ENCODE results near the gene KLHL11. TPM values are rescaled to one million over a fixed set of nuclear protein-coding genes. Genes with fewer than 3 reads are reported as not detected.
"Not testable (repeated sequence)": the region's sequence is repeated elsewhere in the genome, so short reads cannot be mapped to it uniquely, and the experiment has no call there.

Gene KLHL11
- polyA plus RNA-seq, 3 donors: 3.0 to 4.1 (median 3.4) TPM

- 53% methylated on average over 14 of the region's 18 CpGs for WGBS (ENCODE audit: insufficient coverage)
- Histone ChIP-seq H4K20me1 (ENCODE audit: insufficient read depth, low read length) (peaks cover 50% of the 10 kb centered on the region), H3K27me3 (ENCODE audit: control insufficient read depth in 2 of 2, insufficient read depth in 2 of 2, low read length in 2 of 2) (no peaks in the 10 kb centered on the region), H3K27ac (ENCODE audit: low read depth in 1 of 2, low read length in 2 of 2) (no peak overlapping the region), H3K9ac (ENCODE audit: insufficient read depth, low read length, poor library complexity, severe bottlenecking) (peak overlapping the region; percentile 90), H3K4me1 (ENCODE audit: control insufficient read depth in 1 of 2, insufficient read depth in 2 of 2, low read length in 2 of 2) (peaks cover 21 to 27% of the 10 kb centered on the region in 2 donors), H3K4me2 (replicated peaks; ENCODE audit: extremely low read depth, low read length, poor library complexity, severe bottlenecking) (peak overlapping the region; percentile 99), H3K79me2 (ENCODE audit: insufficient read depth, low read length) (peaks cover 63% of the 10 kb centered on the region), H3K36me3 (replicated peaks in 1 of 2; ENCODE audit: control insufficient read depth in 1 of 2, insufficient read depth in 2 of 2, low read length in 2 of 2) (peaks cover 12 to 15% of the 10 kb centered on the region in 2 donors), H3K9me3 (replicated peaks in 1 of 2; ENCODE audit: control insufficient read depth in 1 of 2, insufficient read depth in 1 of 2, low read length in 2 of 2) (no peaks in the 10 kb centered on the region), H3K4me3 (replicated peaks in 1 of 3; ENCODE audit: low read depth in 2 of 3, low read length in 3 of 3) (peak overlapping the region in 1 of 3 experiments; percentile 96), H2AFZ (ENCODE audit: insufficient read depth, low read depth, low read length, poor library complexity, severe bottlenecking) (no peak overlapping the region)
- Mint-ChIP-seq H3K9me3 (no peaks in the 10 kb centered on the region), H3K27ac (no peak overlapping the region), H3K4me1 (peaks cover 13% of the 10 kb centered on the region), H3K4me3 (no peak overlapping the region), H3K36me3 (peaks cover 13 to 15% of the 10 kb centered on the region in 2 donors), H3K27me3 (ENCODE audit: low read depth in 3 of 3) (no peaks in the 10 kb centered on the region)
- no peak for TF ChIP-seq CTCF (IDR thresholded peaks at IDR 0.05)
- intact Hi-C loops (cut with micrococcal nuclease): no loop called here
- DNase-seq: no peak
Observed at GRCh38 chr17:41863074-41863848, 2.0 kb downstream of the KLHL11 start.

DNA sequence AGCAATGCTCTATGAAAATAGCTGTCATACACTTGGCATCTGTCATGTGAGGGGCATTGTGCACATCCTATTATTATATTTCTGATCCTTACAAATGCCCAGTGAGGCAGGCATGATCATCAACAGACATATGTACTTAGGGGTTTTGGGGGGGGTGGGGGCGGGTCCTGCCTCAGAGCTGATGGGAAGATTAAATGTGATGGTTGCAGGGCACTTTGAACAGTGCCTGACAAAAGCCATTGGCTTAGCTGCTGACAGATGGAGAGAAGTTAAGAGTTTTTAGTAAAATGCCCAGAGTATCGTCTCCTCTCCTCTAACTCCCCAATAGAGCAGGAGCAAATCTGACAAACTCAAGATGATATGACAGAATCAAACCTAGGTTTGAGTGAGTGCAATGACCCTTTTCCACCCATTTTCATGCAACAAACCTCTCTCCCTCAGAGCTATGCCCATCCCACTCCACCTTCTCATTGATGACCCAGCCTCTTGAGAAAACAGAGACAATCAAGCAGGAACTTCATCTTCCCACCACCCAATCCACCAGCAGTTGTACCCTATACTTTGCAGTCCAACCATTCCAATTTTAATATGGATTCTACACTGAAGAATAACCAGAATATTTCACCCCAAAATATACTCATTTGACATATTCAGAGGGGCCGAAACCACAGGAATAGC lies 4.8 kb downstream of the KLHL11 start:
- no peak for TF ChIP-seq CTCF (IDR thresholded peaks at IDR 0.05)
- Mint-ChIP-seq H3K27me3 (ENCODE audit: low read depth in 3 of 3) (peaks cover 0 to 2% (median 0%) of the 10 kb centered on the region in 3 donors), H3K36me3 (peaks cover 0 to 6% of the 10 kb centered on the region in 2 donors), H3K4me1 (peaks cover 12% of the 10 kb centered on the region), H3K9me3 (no peaks in the 10 kb centered on the region), H3K4me3 (no peak overlapping the region), H3K27ac (no peak overlapping the region)
- intact Hi-C loops (cut with micrococcal nuclease): no loop called here
- no peak for DNase-seq
- WGBS (ENCODE audit: insufficient coverage): 100% methylated on average over 1 of the region's 3 CpGs
- no peak overlapping the region for H3K9ac ChIP-seq (ENCODE audit: insufficient read depth, low read length, poor library complexity, severe bottlenecking)
- H2AFZ ChIP-seq (ENCODE audit: insufficient read depth, low read depth, low read length, poor library complexity, severe bottlenecking): no peak overlapping the region
- peaks cover 50% of the 10 kb centered on the region for H4K20me1 ChIP-seq (ENCODE audit: insufficient read depth, low read length)
- no peak overlapping the region for H3K4me3 ChIP-seq (replicated peaks in 1 of 3; ENCODE audit: low read depth in 2 of 3, low read length in 3 of 3)
- H3K9me3 ChIP-seq (replicated peaks in 1 of 2; ENCODE audit: control insufficient read depth in 1 of 2, insufficient read depth in 1 of 2, low read length in 2 of 2): no peaks in the 10 kb centered on the region
- H3K36me3 ChIP-seq (replicated peaks in 1 of 2; ENCODE audit: control insufficient read depth in 1 of 2, insufficient read depth in 2 of 2, low read length in 2 of 2): no peaks in the 10 kb centered on the region
- H3K79me2 ChIP-seq (ENCODE audit: insufficient read depth, low read length): peaks cover 79% of the 10 kb centered on the region
- H3K27ac ChIP-seq (ENCODE audit: low read depth in 1 of 2, low read length in 2 of 2): no peak overlapping the region
- peaks cover 18 to 24% of the 10 kb centered on the region in 2 donors for H3K4me1 ChIP-seq (ENCODE audit: control insufficient read depth in 1 of 2, insufficient read depth in 2 of 2, low read length in 2 of 2)
- no peaks in the 10 kb centered on the region for H3K27me3 ChIP-seq (ENCODE audit: control insufficient read depth in 2 of 2, insufficient read depth in 2 of 2, low read length in 2 of 2)
- no peak overlapping the region for H3K4me2 ChIP-seq (replicated peaks; ENCODE audit: extremely low read depth, low read length, poor library complexity, severe bottlenecking)

DNA sequence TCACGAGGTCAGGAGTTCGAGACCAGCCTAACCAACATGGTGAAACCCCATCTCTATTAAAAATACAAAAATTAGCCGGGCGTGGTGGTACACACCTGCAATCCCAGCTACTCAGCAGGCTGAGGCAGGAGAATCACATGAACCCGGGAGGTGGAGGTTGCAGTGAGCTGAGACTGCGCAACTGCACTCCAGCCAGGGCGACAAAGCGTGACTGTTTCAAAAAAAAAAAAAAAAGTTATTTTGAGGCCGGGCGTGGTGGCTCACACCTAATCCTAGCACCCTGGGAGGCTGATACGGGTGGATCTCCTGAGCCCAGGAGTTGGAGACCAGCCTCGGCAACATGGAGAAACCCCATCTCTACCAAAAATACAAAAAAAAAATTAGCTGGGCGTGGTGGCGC lies 13.8 kb downstream of the KLHL11 start:
- H3K4me3 ChIP-seq (replicated peaks in 1 of 3; ENCODE audit: low read depth in 2 of 3, low read length in 3 of 3); H3K27me3 ChIP-seq (ENCODE audit: control insufficient read depth in 2 of 2, insufficient read depth in 2 of 2, low read length in 2 of 2); H3K9ac ChIP-seq (ENCODE audit: insufficient read depth, low read length, poor library complexity, severe bottlenecking); H3K27me3 Mint-ChIP-seq (ENCODE audit: low read depth in 3 of 3); H2AFZ ChIP-seq (ENCODE audit: insufficient read depth, low read depth, low read length, poor library complexity, severe bottlenecking); H3K27ac ChIP-seq (ENCODE audit: low read depth in 1 of 2, low read length in 2 of 2); H3K4me3 Mint-ChIP-seq; DNase-seq; H3K9me3 Mint-ChIP-seq; H3K4me1 ChIP-seq (ENCODE audit: control insufficient read depth in 1 of 2, insufficient read depth in 2 of 2, low read length in 2 of 2); H3K27ac Mint-ChIP-seq; intact Hi-C loops (cut with micrococcal nuclease); H3K9me3 ChIP-seq (replicated peaks in 1 of 2; ENCODE audit: control insufficient read depth in 1 of 2, insufficient read depth in 1 of 2, low read length in 2 of 2); H3K4me2 ChIP-seq (replicated peaks; ENCODE audit: extremely low read depth, low read length, poor library complexity, severe bottlenecking): not testable (repeated sequence)
- peaks cover 37% of the 10 kb centered on the region for H3K79me2 ChIP-seq (ENCODE audit: insufficient read depth, low read length)
- peaks cover 39 to 54% of the 10 kb centered on the region in 2 donors for H3K36me3 Mint-ChIP-seq
- 100% methylated on average over 1 of the region's 14 CpGs for WGBS (ENCODE audit: insufficient coverage)
- peaks cover 27% of the 10 kb centered on the region for H4K20me1 ChIP-seq (ENCODE audit: insufficient read depth, low read length)
- peaks cover 12% of the 10 kb centered on the region for H3K4me1 Mint-ChIP-seq
- H3K36me3 ChIP-seq (replicated peaks in 1 of 2; ENCODE audit: control insufficient read depth in 1 of 2, insufficient read depth in 2 of 2, low read length in 2 of 2): peaks cover 25 to 63% of the 10 kb centered on the region in 2 donors

Data from CD14-positive monocyte (primary cell).